WTC11 (cell line): Measurements from ENCODE around the gene CIP2A. TPM values are rescaled to one million over a fixed set of nuclear protein-coding genes. Genes with fewer than 3 reads are reported as not detected.

Experiments used
- ATAC-seq: fragments of 200-7000 bp; cut with Tn5 transposase; 2 replicates; pipeline ENCODE4 v1.10.0; 2021; ENCODE audit warnings: mild to moderate bottlenecking, moderate library complexity
- CTCF ChIA-PET: fragments of 300-600 bp; sonication (Branson Sonifier 250); formaldehyde crosslinking; loops from one replicate; lab custom pipeline; 2021; ENCODE audit warnings: antibody characterized with exemption; lab: Charles Lee
- POLR2A ChIA-PET: fragments of 350-600 bp; sonication (Branson Sonifier 250); formaldehyde crosslinking; loops from one replicate; lab custom pipeline; 2021; ENCODE audit warnings: antibody characterized with exemption; lab: Charles Lee
- DNase-seq: peaks from one replicate; pipeline ENCODE4 v3.0.0; 2021; ENCODE audit warnings: low spot score
- H3K27ac Mint-ChIP-seq: 2 replicates; pipeline ENCODE4 v1.8.0; 2021; ENCODE audit warnings: mixed read lengths
- H3K27me3 Mint-ChIP-seq: 2 replicates; pipeline ENCODE4 v1.8.0; 2021; ENCODE audit warnings: low read depth, mild to moderate bottlenecking, moderate library complexity, mixed read lengths
- H3K36me3 Mint-ChIP-seq: 2 replicates; pipeline ENCODE4 v1.8.0; 2021; ENCODE audit warnings: mixed read lengths
- H3K4me1 Mint-ChIP-seq: 2 replicates; pipeline ENCODE4 v1.8.0; 2022; ENCODE audit warnings: mixed read lengths
- H3K4me3 Mint-ChIP-seq: 2 replicates; pipeline ENCODE4 v1.8.0; 2021; ENCODE audit warnings: mild to moderate bottlenecking, moderate library complexity, mixed read lengths
- H3K9me3 Mint-ChIP-seq: 2 replicates; pipeline ENCODE4 v1.8.0; 2021; ENCODE audit warnings: mixed read lengths
- AR ChIP-seq: fragments of 250-450 bp; sonication (Bioruptor Pico); IDR thresholded peaks from 2 replicates; pipeline ENCODE4 v1.9.0; 2021; ENCODE audit warnings: mild to moderate bottlenecking
- ATF1 ChIP-seq: sonication (generic); formaldehyde crosslinking; IDR thresholded peaks from 2 replicates; pipeline ENCODE4 v1.8.1; 2023; ENCODE audit warnings: mild to moderate bottlenecking, moderate library complexity, missing genetic modification reagents
- ATF3 ChIP-seq: sonication (generic); formaldehyde crosslinking; conservative IDR thresholded peaks from 2 replicates; pipeline ENCODE4 v1.8.1; 2022; ENCODE audit warnings: mild to moderate bottlenecking, missing genetic modification reagents
- CBFB ChIP-seq: sonication (generic); formaldehyde crosslinking; IDR thresholded peaks from 2 replicates; pipeline ENCODE4 v1.8.1; 2022; ENCODE audit warnings: mild to moderate bottlenecking, low read depth, missing genetic modification reagents
- CDX4 ChIP-seq: fragments of 250-450 bp; sonication (Bioruptor Pico); IDR thresholded peaks from 2 replicates; pipeline ENCODE4 v1.9.0; 2021; ENCODE audit warnings: moderate library complexity, mild to moderate bottlenecking, inconsistent platforms, borderline replicate concordance
- E2F4 ChIP-seq: sonication (generic); formaldehyde crosslinking; IDR thresholded peaks from 2 replicates; pipeline ENCODE4 v1.8.1; 2022; ENCODE audit warnings: low read depth, mild to moderate bottlenecking, moderate library complexity, missing genetic modification reagents, borderline replicate concordance
- EMX1 ChIP-seq: fragments of 250-450 bp; sonication (Bioruptor Pico); IDR thresholded peaks from 2 replicates; pipeline ENCODE4 v1.8.0; 2021; ENCODE audit warnings: mild to moderate bottlenecking
- ESRRA ChIP-seq: sonication (generic); formaldehyde crosslinking; IDR thresholded peaks from 2 replicates; pipeline ENCODE4 v1.8.1; 2022; ENCODE audit warnings: mild to moderate bottlenecking, missing genetic modification reagents, borderline replicate concordance
- ETV6 ChIP-seq: sonication (generic); formaldehyde crosslinking; IDR thresholded peaks from 2 replicates; pipeline ENCODE4 v1.8.1; 2022; ENCODE audit warnings: mild to moderate bottlenecking, missing genetic modification reagents
- FOXP1 ChIP-seq: sonication (generic); formaldehyde crosslinking; IDR thresholded peaks from 2 replicates; pipeline ENCODE4 v1.8.0; 2022; ENCODE audit warnings: missing genetic modification reagents, mild to moderate bottlenecking, moderate library complexity, borderline replicate concordance
- JUN ChIP-seq: sonication (generic); formaldehyde crosslinking; IDR thresholded peaks from 2 replicates; pipeline ENCODE4 v1.8.0; 2023; ENCODE audit warnings: mild to moderate bottlenecking, missing genetic modification reagents
- NFATC4 ChIP-seq: fragments of 250-450 bp; sonication (Bioruptor Pico); IDR thresholded peaks from 2 replicates; pipeline ENCODE4 v1.9.0; 2021; ENCODE audit warnings: mild to moderate bottlenecking
- NR3C1 ChIP-seq: sonication (generic); formaldehyde crosslinking; conservative IDR thresholded peaks from 2 replicates; pipeline ENCODE4 v1.8.1; 2023; ENCODE audit warnings: low read depth, mild to moderate bottlenecking, missing genetic modification reagents
- PREB ChIP-seq: sonication (generic); formaldehyde crosslinking; IDR thresholded peaks from 2 replicates; pipeline ENCODE4 v1.8.1; 2022; ENCODE audit warnings: mild to moderate bottlenecking, missing genetic modification reagents, moderate library complexity, borderline replicate concordance
- STAT6 ChIP-seq: sonication (generic); formaldehyde crosslinking; conservative IDR thresholded peaks from 2 replicates; pipeline ENCODE4 v1.8.1; 2023; ENCODE audit warnings: mild to moderate bottlenecking, low read depth, missing genetic modification reagents, moderate library complexity
- ZNF138 ChIP-seq: sonication (generic); formaldehyde crosslinking; conservative IDR thresholded peaks from 2 replicates; pipeline ENCODE4 v1.8.1; 2022; ENCODE audit warnings: mild to moderate bottlenecking, moderate library complexity, missing genetic modification reagents
- ZNF263 ChIP-seq: sonication (generic); formaldehyde crosslinking; IDR thresholded peaks from 2 replicates; pipeline ENCODE4 v1.8.1; 2022; ENCODE audit warnings: low read depth, mild to moderate bottlenecking, moderate library complexity, missing genetic modification reagents
- ZNF396 ChIP-seq: fragments of 250-450 bp; sonication (Bioruptor Pico); IDR thresholded peaks from 2 replicates; pipeline ENCODE4 v1.8.0; 2021; ENCODE audit warnings: mild to moderate bottlenecking, moderate library complexity, borderline replicate concordance
- ZNF425 ChIP-seq: fragments of 250-450 bp; sonication (Bioruptor Pico); conservative IDR thresholded peaks from 2 replicates; pipeline ENCODE4 v1.9.0; 2021; ENCODE audit warnings: mild to moderate bottlenecking
- ZNF532 ChIP-seq: fragments of 250-450 bp; sonication (Bioruptor Pico); IDR thresholded peaks from 2 replicates; pipeline ENCODE4 v1.9.0; 2021; ENCODE audit warnings: mild to moderate bottlenecking, borderline replicate concordance
- ZNF671 ChIP-seq: fragments of 250-450 bp; sonication (Bioruptor Pico); IDR thresholded peaks from 2 replicates; pipeline ENCODE4 v1.8.0; 2021; ENCODE audit warnings: mild to moderate bottlenecking
- total RNA-seq: library from RNA; stranded (reverse); gene quantifications from 3 replicates; pipeline ENCODE4 v1.2.3, GENCODE V29; 2021

The CIP2A gene
- total RNA-seq, 1 experiment from 2014 or later: 32.8 TPM

- TF ChIP-seq CDX4 (CRISPR knock-in tag): no peak
- no peak for TF ChIP-seq ETV6
- TF ChIP-seq ATF3 (CRISPR knock-in tag): no peak
- TF ChIP-seq E2F4 (CRISPR knock-in tag): no peak
- no peak for TF ChIP-seq FOXP1 (CRISPR knock-in tag)
- TF ChIP-seq NFATC4 (CRISPR knock-in tag): no peak
- no peak for TF ChIP-seq STAT6 (CRISPR knock-in tag)
- no peak for TF ChIP-seq NR3C1 (CRISPR knock-in tag)
- TF ChIP-seq ZNF396 (CRISPR knock-in tag): no peak
- TF ChIP-seq, all 79 proteins: peak for 0
Measured at GRCh38 chr3:108518895-108519294, 70.3 kb downstream of the CIP2A start (continued).

- ATAC-seq: no peak
- H3K9me3 Mint-ChIP-seq: no peaks in the 10 kb centered on the region
- ChIA-PET POLR2A (no interaction called here), CTCF (no interaction called here)
- no peak overlapping the region for H3K4me3 Mint-ChIP-seq
- H3K27me3 Mint-ChIP-seq: no peaks in the 10 kb centered on the region
- H3K36me3 Mint-ChIP-seq: no peaks in the 10 kb centered on the region
- no peak for DNase-seq
- H3K27ac Mint-ChIP-seq: no peak overlapping the region
- peaks cover 2% of the 10 kb centered on the region; the same call in 1 of the 2 replicates for H3K4me1 Mint-ChIP-seq
- TF ChIP-seq ZNF671 (CRISPR knock-in tag) (no peak), ESRRA (no peak), PREB (CRISPR knock-in tag) (no peak), ATF1 (CRISPR knock-in tag) (no peak), ZNF263 (CRISPR knock-in tag) (no peak), JUN (CRISPR knock-in tag) (no peak), ZNF138 (CRISPR knock-in tag) (no peak), ZNF425 (no peak), ZNF532 (no peak), CBFB (CRISPR knock-in tag) (no peak), AR (no peak), EMX1 (CRISPR knock-in tag) (no peak)
Measured at GRCh38 chr3:108516881-108517280, 72.4 kb downstream of the CIP2A start.
